Measurements from ENCODE around the gene TMEM143. TPM values are rescaled to one million over a fixed set of nuclear protein-coding genes. Genes with fewer than 3 reads are reported as not detected.

Gene TMEM143
- total and polyA plus RNA-seq, 2 of the 8 experiments (the other 6 are each of a cell fraction or from before 2014, with no cell fraction given) = 14.2 to 19.1 TPM

- TF ChIP-seq CHD7 (IDR thresholded peaks at IDR 0.05; ENCODE audit: insufficient replicate concordance, low read length) (no peak), CTBP2 (IDR thresholded peaks at IDR 0.05; ENCODE audit: borderline replicate concordance, insufficient read depth, insufficient read length, low read length) (no peak), NANOG (IDR thresholded peaks at IDR 0.05; ENCODE audit: insufficient read depth, low read depth, low read length, poor library complexity, severe bottlenecking) (no peak), POLR2AphosphoS5 (IDR thresholded peaks at IDR 0.05; ENCODE audit: low read depth, low read length) (no peak), SAP30 (IDR thresholded peaks at IDR 0.05; ENCODE audit: insufficient read depth, insufficient replicate concordance, low read length) (no peak), BCL11A (IDR thresholded peaks at IDR 0.05; ENCODE audit: low read depth in 2 of 2, low read length in 2 of 2) (no peak), RXRA (IDR thresholded peaks at IDR 0.05; ENCODE audit: insufficient read depth, low read depth, low read length) (no peak), TEAD4 (IDR thresholded peaks at IDR 0.05; ENCODE audit: low read depth, low read length) (no peak), POU5F1 (IDR thresholded peaks at IDR 0.05; ENCODE audit: low read depth, low read length) (no peak), SIX5 (IDR thresholded peaks at IDR 0.05; ENCODE audit: low read depth, low read length) (no peak), NRF1 (IDR thresholded peaks at IDR 0.05; ENCODE audit: low read depth, low read length) (no peak)
Measured at GRCh38 chr19:48355365-48355954, 8.3 kb downstream of the TMEM143 start (continued).
